ENCODE measurements around the gene FPGS.

GRCh38 chr9:127809540-127810377 is 7.1 kb downstream of the FPGS start:
- TF ChIP-seq, protein P1, sequence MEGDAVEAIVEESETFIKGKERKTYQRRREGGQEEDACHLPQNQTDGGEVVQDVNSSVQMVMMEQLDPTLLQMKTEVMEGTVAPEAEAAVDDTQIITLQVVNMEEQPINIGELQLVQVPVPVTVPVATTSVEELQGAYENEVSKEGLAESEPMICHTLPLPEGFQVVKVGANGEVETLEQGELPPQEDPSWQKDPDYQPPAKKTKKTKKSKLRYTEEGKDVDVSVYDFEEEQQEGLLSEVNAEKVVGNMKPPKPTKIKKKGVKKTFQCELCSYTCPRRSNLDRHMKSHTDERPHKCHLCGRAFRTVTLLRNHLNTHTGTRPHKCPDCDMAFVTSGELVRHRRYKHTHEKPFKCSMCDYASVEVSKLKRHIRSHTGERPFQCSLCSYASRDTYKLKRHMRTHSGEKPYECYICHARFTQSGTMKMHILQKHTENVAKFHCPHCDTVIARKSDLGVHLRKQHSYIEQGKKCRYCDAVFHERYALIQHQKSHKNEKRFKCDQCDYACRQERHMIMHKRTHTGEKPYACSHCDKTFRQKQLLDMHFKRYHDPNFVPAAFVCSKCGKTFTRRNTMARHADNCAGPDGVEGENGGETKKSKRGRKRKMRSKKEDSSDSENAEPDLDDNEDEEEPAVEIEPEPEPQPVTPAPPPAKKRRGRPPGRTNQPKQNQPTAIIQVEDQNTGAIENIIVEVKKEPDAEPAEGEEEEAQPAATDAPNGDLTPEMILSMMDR (optimal IDR thresholded peaks at IDR 0.05 in 1 of 3, IDR thresholded peaks at IDR 0.05 in 1 of 3, conservative IDR thresholded peaks at IDR 0.05 in 1 of 3; ENCODE audit: extremely low read depth in 1 of 3, insufficient read depth in 2 of 3, low read length in 3 of 3): no peak
- no peak for TF ChIP-seq EZH2 (IDR thresholded peaks at IDR 0.05; ENCODE audit: low read length)
